Natural killer cell (primary cell): ENCODE data around the gene KDM7A. TPM values are rescaled to one million over a fixed set of nuclear protein-coding genes. Genes with fewer than 3 reads are reported as not detected.
"Not testable (repeated sequence)": the region's sequence is repeated elsewhere in the genome, so short reads cannot be mapped to it uniquely, and the experiment has no call there.

ENCODE experiments used
- ATAC-seq, 3 donors: fragments of 150-1000 bp in 2 of 3; fragments of 200-7000 bp in 1 of 3; cut with Tn5 transposase; 1 replicate in 1 of 3; 2 replicates in 2 of 3; pipeline ENCODE4 v1.10.0; 2021; ENCODE audit warnings: mild to moderate bottlenecking in 2 of 3, moderate library complexity in 2 of 3
- DNase-seq, 2 donors: peaks; one replicate each; pipeline versions ENCODE4 v3.0.0 to v3.0.0-alpha.2; 2013 to 2021; ENCODE audit warnings: mixed read lengths in 1 of 2
- H3K27ac ChIP-seq: one replicate; pipeline ENCODE4 v1.5.1; 2013; ENCODE audit warnings: mild to moderate bottlenecking, low read length
- H3K27me3 ChIP-seq: one replicate; pipeline ENCODE4 v1.6.1; 2013; ENCODE audit warnings: low read length; ENCODE audit not compliant: control insufficient read depth, insufficient read depth
- H3K36me3 ChIP-seq: one replicate; pipeline ENCODE4 v1.6.1; 2013; ENCODE audit warnings: low read length; ENCODE audit not compliant: control insufficient read depth, insufficient read depth
- H3K4me1 ChIP-seq: one replicate; pipeline ENCODE4 v1.6.1; 2013; ENCODE audit warnings: low read length; ENCODE audit not compliant: control insufficient read depth, insufficient read depth
- H3K4me3 ChIP-seq: one replicate; pipeline ENCODE4 v1.5.1; 2013; ENCODE audit warnings: low read length
- H3K9me3 ChIP-seq: one replicate; pipeline ENCODE4 v1.6.1; 2013; ENCODE audit warnings: low read length; ENCODE audit not compliant: control insufficient read depth, insufficient read depth
- H3K27ac Mint-ChIP-seq, 2 donors: one replicate each; pipeline ENCODE4 v1.8.0; 2022; ENCODE audit warnings: mild to moderate bottlenecking in 2 of 2, mixed read lengths in 2 of 2, moderate library complexity in 1 of 2
- H3K27me3 Mint-ChIP-seq, 2 donors: one replicate each; pipeline ENCODE4 v1.8.0; 2022; ENCODE audit warnings: low read depth in 2 of 2, mixed read lengths in 2 of 2
- H3K36me3 Mint-ChIP-seq: one replicate; pipeline ENCODE4 v1.8.0; 2022; ENCODE audit warnings: mixed read lengths
- H3K4me1 Mint-ChIP-seq, 2 donors: one replicate each; pipeline ENCODE4 v1.8.0; 2022; ENCODE audit warnings: mixed read lengths in 2 of 2
- H3K4me3 Mint-ChIP-seq: one replicate; pipeline ENCODE4 v1.8.0; 2022; ENCODE audit warnings: mild to moderate bottlenecking, moderate library complexity, mixed read lengths
- H3K9me3 Mint-ChIP-seq, 2 donors: one replicate each; pipeline ENCODE4 v1.8.0; 2022; ENCODE audit warnings: mixed read lengths in 2 of 2
- WGBS: methylation state at CpG from one replicate; pipeline ENCODE4 v1.1.7; 2013; ENCODE audit warnings: missing lambda C conversion rate; ENCODE audit not compliant: insufficient coverage; 5-methylcytosine and 5-hydroxymethylcytosine counted together
- intact Hi-C: fragments of 100-400 bp; cut with micrococcal nuclease; formaldehyde crosslinking; loops from one replicate; pipeline ENCODE4 v1.14.2; 2022
- total RNA-seq, 4 donors: library from RNA; stranded (reverse); fragments of 120-200 nt in 1 of 4; gene quantifications; one replicate each; pipeline versions ENCODE4 v1.2.3 to v1.2.4, GENCODE V29; 2013 to 2022
- TF ChIP-seq, protein P1 (sequence below): fragments of 200-600 bp; IDR thresholded peaks from one replicate; pipeline ENCODE4 v1.8.0; 2022; ENCODE audit warnings: antibody characterized with exemption

Gene KDM7A
- total RNA-seq, 3 donors from 2014 or later (not counting 1 experiment from before 2014, with no cell fraction given), result 25.2 to 38.1 (median 36.1) TPM

DNA sequence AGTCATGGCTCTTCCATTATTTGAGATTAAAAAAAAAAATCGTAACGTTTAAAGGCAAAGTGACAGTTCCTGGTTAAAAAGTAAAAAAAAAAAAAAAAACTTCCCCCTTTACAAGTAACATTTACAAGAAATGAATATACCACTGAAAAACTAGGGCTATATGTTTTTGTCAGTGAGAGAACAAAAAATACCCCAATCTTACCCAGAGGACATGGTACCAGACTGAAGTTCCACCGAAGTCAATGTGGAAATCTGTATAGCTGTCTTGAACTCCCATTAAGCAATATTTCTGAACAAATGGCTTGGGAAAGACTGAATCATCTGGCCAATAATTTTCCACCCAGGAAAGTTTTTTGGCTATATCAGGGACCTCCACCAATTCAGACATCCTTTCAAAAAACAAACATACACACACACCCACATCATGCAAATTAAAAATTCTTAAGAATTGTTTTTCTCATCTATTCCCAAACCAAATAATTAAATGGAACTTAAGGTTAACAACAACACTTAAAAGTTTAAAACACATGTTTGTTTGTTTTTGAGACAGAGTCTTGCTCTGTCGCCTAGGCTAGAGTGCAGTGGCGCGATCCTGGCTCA, 50.2 kb downstream of the KDM7A start:
- Mint-ChIP-seq H3K27me3 (no peaks in the 10 kb centered on the region), H3K9me3 (no peaks in the 10 kb centered on the region), H3K4me3 (no peak overlapping the region), H3K36me3 (peaks cover 11% of the 10 kb centered on the region), H3K27ac (no peak overlapping the region), H3K4me1 (peaks cover 4 to 5% of the 10 kb centered on the region in 2 donors)
- H3K4me3 ChIP-seq, result no peak overlapping the region
- H3K4me1 ChIP-seq, result no peaks in the 10 kb centered on the region
- TF ChIP-seq, protein P1, sequence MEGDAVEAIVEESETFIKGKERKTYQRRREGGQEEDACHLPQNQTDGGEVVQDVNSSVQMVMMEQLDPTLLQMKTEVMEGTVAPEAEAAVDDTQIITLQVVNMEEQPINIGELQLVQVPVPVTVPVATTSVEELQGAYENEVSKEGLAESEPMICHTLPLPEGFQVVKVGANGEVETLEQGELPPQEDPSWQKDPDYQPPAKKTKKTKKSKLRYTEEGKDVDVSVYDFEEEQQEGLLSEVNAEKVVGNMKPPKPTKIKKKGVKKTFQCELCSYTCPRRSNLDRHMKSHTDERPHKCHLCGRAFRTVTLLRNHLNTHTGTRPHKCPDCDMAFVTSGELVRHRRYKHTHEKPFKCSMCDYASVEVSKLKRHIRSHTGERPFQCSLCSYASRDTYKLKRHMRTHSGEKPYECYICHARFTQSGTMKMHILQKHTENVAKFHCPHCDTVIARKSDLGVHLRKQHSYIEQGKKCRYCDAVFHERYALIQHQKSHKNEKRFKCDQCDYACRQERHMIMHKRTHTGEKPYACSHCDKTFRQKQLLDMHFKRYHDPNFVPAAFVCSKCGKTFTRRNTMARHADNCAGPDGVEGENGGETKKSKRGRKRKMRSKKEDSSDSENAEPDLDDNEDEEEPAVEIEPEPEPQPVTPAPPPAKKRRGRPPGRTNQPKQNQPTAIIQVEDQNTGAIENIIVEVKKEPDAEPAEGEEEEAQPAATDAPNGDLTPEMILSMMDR, result no peak
- intact Hi-C loops, result no loop called here
- 100% methylated on average over 4 of the region's 6 CpGs for WGBS
- DNase-seq (no peak), ATAC-seq (no peak)
- H3K27ac ChIP-seq, result no peak overlapping the region
- H3K9me3 ChIP-seq, result no peaks in the 10 kb centered on the region
- H3K27me3 ChIP-seq, result no peaks in the 10 kb centered on the region
- H3K36me3 ChIP-seq, result peaks cover 47% of the 10 kb centered on the region

DNA sequence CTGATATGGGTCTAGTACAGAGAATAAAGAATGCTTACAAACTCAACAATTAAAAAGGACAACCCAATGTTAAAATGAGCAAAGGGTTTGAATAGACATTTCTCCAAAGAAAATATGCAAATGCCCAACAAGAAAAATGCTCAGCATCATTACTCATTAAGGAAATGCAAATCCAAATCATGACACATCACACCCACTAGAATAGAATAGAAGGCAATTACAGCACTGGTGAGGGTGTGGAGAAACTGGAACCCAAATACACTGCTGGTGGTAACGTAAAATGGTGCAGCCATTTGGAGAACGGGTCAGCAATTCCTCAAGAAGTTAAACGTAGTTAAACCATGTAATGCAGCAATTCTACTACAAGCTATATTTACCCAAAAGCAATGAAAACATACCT, 53.8 kb downstream of the KDM7A start:
- Histone ChIP-seq H3K27ac (no peak overlapping the region), H3K9me3 (no peaks in the 10 kb centered on the region), H3K27me3 (no peaks in the 10 kb centered on the region), H3K36me3 (peaks cover 45% of the 10 kb centered on the region), H3K4me1 (no peaks in the 10 kb centered on the region), H3K4me3 (no peak overlapping the region)
- no peaks in the 10 kb centered on the region for H3K4me1 Mint-ChIP-seq
- no peaks in the 10 kb centered on the region for H3K9me3 Mint-ChIP-seq
- 100% methylated on average over 3 of the region's 3 CpGs for WGBS
- intact Hi-C loops, result no loop called here
- H3K4me3 Mint-ChIP-seq, result no peak overlapping the region
- TF ChIP-seq, protein P1, result no peak
- DNase-seq, result no peak
- H3K36me3 Mint-ChIP-seq, result peaks cover 7% of the 10 kb centered on the region
- ATAC-seq, result no peak
- H3K27me3 Mint-ChIP-seq, result no peaks in the 10 kb centered on the region
- H3K27ac Mint-ChIP-seq, result no peak overlapping the region

DNA sequence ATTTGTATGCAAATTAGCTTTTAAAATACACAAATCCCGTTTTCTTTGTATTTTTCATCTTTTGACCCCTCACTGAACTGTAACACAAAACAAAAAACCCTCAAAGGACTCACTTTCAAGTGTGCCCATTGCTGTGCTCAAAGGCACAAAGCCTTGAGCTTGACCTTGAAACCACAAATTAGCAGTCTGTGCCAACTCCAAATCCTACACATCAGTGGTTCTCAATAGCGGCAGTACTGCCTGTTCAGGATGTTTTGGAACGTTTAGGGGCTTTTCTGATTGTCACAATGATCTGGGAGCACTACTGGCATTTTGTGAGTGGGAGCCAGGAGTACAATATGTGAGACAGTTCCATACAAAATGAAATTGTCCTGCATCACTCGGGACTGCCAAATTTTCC, 55.5 kb downstream of the KDM7A start:
- H3K36me3 Mint-ChIP-seq, result peaks cover 2% of the 10 kb centered on the region
- no peak overlapping the region for H3K27ac Mint-ChIP-seq
- intact Hi-C loops, result no loop called here

DNA sequence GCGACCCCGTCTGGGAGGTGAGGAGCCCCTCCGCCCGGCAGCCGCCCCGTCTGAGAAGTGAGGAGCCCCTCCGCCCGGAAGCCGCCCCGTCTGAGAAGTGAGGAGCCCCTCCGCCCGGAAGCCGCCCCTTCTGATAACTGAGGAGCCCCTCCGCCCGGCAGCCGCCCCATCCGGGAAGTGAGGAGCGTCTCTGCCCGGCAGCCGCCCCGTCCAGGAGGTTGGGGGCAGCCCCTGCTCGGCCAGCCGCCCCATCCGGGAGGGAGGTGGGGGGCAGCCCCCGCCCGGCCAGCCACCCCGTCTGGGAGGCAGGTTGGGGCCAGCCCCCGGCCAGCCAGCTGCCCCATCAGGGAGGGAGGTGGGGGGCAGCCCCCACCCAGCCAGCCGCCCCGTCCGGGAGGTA, 62.0 kb downstream of the KDM7A start:
- H3K4me1 Mint-ChIP-seq, H3K9me3 Mint-ChIP-seq, H3K27me3 ChIP-seq, H3K4me3 Mint-ChIP-seq, H3K4me1 ChIP-seq, intact Hi-C loops, H3K4me3 ChIP-seq, H3K36me3 Mint-ChIP-seq, ATAC-seq, H3K27ac ChIP-seq, H3K27me3 Mint-ChIP-seq, H3K9me3 ChIP-seq, DNase-seq, H3K27ac Mint-ChIP-seq: not testable (repeated sequence)
- H3K36me3 ChIP-seq, result peaks cover 56% of the 10 kb centered on the region
- 97% methylated on average over 31 of the region's 31 CpGs for WGBS

More for the DNA sequence above, 55.5 kb downstream of the KDM7A start:
- H3K9me3 ChIP-seq, result no peaks in the 10 kb centered on the region
- Mint-ChIP-seq H3K4me3 (no peak overlapping the region), H3K4me1 (no peaks in the 10 kb centered on the region), H3K9me3 (no peaks in the 10 kb centered on the region), H3K27me3 (no peaks in the 10 kb centered on the region)
- H3K4me1 ChIP-seq, result no peaks in the 10 kb centered on the region
- TF ChIP-seq, protein P1, result no peak
- H3K27ac ChIP-seq, result no peak overlapping the region
- WGBS, result 70% methylated on average over 4 of the region's 4 CpGs
- DNase-seq (no peak), ATAC-seq (no peak)
- H3K27me3 ChIP-seq, result no peaks in the 10 kb centered on the region
- H3K4me3 ChIP-seq, result no peak overlapping the region
- peaks cover 41% of the 10 kb centered on the region for H3K36me3 ChIP-seq

DNA sequence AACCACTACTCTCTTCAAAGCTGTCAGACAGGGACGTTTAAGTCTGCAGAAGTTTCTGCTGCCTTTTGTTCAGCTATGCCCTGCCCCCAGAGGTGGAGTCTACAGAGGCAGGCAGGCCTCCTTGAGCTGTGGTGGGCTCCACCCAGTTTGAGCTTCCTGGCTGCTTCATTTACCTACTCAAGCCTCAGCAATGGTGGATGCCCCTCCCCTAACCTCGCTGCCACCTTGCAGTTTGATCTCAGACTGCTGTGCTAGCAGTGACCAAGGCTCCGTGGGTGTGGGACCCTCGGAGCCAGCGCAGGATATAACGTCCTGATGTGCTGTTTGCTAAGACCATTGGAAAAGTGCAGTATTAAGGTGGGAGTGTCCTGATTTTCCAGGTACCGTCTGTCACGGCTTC, 68.0 kb downstream of the KDM7A start:
- H3K4me3 Mint-ChIP-seq, ATAC-seq, H3K27me3 ChIP-seq, intact Hi-C loops, H3K27ac Mint-ChIP-seq, H3K27ac ChIP-seq, H3K9me3 Mint-ChIP-seq, H3K9me3 ChIP-seq, H3K4me3 ChIP-seq, H3K4me1 ChIP-seq, H3K27me3 Mint-ChIP-seq: not testable (repeated sequence)
- 98% methylated on average over 7 of the region's 8 CpGs for WGBS
- peak in 1 of 2 donors; percentile 15 for DNase-seq
- Mint-ChIP-seq H3K4me1 (peaks cover 0 to 10% of the 10 kb centered on the region in 2 donors), H3K36me3 (peaks cover 17% of the 10 kb centered on the region)
- H3K36me3 ChIP-seq, result peaks cover 42% of the 10 kb centered on the region
